Activated CD4-positive, alpha-beta T cell treated with anti-CD3 and anti-CD28 coated beads for 1 hour (primary cell): ENCODE results near the gene ZMYND19.
"Not testable (repeated sequence)": the region's sequence is repeated elsewhere in the genome, so short reads cannot be mapped to it uniquely, and the experiment has no call there.

Experiments used
- DNase-seq: peaks from one replicate; pipeline ENCODE4 v3.0.0-alpha.2; 2020

Gene ZMYND19

DNA sequence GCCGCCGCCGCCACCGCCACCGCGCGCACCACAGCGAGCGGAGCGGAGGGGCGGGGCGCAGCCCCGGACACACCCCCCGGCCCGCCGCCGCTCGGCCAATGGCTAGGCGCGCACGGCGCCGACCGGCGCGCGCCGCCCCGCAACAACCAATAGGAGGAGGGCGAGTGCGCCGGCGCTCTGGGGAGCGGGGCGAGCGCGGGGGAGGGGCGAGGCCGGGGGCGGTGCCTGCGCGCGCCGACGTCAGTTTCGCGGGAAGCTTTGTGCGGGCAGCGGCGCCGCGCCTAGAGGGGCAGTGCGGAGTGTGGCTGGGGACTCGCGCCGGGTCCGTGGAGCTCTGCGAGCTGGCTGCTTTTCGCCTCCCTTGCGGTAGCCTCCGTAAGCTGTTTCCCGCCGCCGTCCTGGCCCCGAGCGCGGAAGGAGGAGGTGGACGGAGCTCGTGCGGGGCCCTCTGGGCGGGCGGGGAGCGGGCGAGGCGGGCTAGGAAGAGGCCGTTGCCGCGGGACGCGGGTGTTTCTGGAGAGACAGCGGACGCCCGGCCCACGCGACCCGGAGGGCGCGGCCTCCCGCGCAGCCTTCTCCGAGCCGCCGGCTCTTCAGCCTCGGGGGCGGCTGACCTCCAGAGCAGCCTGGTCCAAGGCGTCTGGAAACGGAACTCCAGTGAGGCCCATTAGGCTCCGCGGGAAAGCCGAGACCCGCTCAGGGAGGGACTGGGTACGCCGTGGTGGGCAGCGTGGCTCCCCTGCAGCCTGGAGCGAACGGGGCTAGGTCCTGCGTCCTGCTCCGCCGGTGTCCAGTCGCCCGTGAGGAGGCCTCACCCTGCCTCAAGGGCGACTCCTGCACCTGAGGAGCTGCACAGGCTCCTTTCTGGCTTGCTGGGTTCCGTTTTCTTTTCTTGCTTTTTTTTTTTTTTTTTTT, at the start of gene ZMYND19:
ZMYND19 (minus strand) TSS at position 44 of the 915 bp plus-strand sequence. CDS start 249 bp downstream, outside the sequence.
- peak; percentile 85 for DNase-seq

GRCh38 chr9:137639303-137640051, 49.2 kb upstream of the ZMYND19 start:
- DNase-seq, result no peak

GRCh38 chr9:137638680-137639079, 48.4 kb upstream of the ZMYND19 start:
- no peak for DNase-seq

DNA sequence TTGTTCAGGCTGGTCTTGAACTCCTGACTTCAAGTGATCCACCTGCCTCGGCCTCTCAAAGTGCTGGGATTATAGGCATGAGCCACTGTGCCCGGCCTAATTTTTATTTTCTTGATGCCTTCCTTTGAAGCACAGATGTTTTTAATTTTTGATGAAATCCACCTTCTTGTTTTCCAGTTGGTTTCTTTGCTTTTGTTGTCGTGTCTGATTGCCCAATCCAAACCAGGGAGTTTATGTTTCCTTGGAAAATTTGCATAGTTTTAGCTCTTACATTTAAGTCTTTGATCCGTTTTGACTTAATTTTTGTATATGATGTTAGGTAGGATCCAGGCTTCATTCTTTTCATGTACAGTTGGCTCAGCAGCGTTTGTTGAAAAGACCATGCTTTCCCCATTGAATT, 43.7 kb upstream of the ZMYND19 start:
- no peak for DNase-seq

- DNase-seq, result no peak
Observed at GRCh38 chr9:137632230-137633161, 42.2 kb upstream of the ZMYND19 start.

DNA sequence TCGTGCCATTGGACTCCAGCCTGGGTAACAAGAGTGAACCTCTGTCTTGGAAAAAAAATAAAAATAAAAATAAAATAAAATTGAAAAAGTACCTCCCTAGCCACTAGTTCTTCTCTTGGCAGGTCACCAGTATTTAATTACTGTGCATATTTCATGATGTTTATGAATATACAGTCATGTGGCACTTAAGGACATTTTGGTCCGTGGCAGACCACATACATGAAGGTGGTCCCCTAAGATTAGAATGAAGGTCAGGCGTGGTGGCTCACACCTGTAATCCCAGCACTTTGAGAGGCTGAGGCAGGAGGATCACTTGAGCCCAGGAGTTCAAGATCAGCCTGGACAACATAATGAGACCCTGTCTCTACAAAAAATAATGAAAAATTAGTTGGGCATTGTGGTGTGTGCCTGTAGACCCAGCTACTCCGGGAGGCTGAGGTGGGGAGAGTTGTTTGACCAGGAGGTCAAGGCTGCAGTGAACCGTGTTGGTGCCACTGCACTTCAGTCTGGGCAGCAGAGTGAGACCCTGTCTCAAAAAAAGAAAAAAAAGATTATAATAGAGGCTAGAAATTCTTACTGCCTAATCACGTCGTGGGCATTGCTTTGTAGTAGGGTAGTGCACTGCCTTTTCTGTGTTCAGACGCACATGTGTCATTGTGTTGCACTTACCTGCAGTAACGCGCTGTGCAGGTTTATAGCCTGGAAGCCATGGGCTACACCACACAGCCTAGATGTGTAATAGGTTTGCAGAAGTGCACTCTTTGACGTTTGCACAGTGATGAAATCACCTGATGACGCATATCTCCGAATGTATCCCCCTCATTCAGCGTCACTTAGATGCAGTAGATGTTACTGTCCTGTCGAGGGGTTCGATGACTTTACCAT, 41.3 kb upstream of the ZMYND19 start:
- DNase-seq, result no peak

DNA sequence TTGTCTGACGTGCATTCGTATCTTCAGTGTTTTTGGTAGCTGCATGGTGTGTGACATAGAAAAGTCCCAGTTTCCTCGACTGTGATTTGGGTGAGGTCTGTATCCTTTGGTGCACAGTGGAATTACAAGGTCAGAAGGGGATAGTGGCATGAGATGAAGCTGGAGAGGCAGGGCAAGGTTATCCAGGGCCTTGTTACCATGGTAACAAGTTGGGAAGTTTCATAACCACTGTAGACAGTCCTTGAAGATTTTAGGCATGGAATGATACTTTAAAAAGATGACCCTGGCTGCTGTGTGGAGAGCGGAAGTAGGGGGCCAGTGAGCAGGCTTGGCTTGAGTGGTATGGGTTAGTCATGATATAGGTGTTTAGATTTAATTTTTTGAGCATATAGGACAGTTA, 40.4 kb upstream of the ZMYND19 start:
- DNase-seq, result no peak

GRCh38 chr9:137630126-137630525, 39.8 kb upstream of the ZMYND19 start:
- no peak for DNase-seq

- DNase-seq, result not testable (repeated sequence)
Observed at GRCh38 chr9:137627406-137627805, 37.1 kb upstream of the ZMYND19 start.

DNA sequence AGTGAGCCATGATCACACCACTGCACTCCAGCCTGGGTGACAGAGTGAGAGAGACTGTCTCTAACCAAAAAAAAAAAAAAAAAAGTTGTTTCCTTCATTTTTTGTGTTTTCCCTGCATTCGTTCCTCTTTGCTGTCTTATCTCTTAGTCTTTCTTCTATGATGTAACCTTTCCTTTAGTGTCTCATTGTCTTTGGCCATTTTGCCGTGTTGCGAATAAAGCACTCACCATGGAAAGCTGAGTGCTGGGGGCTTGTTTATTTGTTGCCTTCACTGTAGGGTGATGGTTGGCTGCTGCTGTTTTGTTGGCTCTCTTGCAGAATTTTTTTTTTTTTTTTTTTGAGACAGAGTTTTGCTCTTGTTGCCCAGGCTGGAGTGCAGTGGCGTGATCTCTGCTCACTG, 36.2 kb upstream of the ZMYND19 start:
- DNase-seq, result no peak

- DNase-seq, result not testable (repeated sequence)
Observed at GRCh38 chr9:137622211-137622610, 31.9 kb upstream of the ZMYND19 start.

- DNase-seq, result no peak
Observed at GRCh38 chr9:137621131-137621757, 30.9 kb upstream of the ZMYND19 start.

DNA sequence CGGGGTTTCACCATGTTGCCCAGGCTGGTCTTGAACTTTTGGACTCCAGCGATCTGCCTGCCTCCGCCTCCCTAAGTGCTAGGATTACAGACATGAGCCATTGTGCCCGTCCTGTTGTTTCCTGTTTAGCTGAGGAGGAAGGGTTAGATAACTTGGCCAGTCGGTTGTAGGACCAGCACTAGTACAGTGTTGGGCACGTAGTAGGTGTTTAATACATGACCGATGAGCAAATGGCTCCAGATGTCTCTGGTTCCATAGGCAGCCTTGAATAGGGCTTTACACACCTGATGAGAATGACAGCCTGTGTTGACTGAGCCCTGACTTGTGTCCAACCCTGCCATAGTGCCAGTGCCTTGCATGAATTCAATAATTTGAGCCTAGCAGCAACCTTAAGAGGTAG, 30.3 kb upstream of the ZMYND19 start:
- DNase-seq, result no peak

GRCh38 chr9:137620048-137620405, 29.7 kb upstream of the ZMYND19 start:
- DNase-seq, result no peak

DNA sequence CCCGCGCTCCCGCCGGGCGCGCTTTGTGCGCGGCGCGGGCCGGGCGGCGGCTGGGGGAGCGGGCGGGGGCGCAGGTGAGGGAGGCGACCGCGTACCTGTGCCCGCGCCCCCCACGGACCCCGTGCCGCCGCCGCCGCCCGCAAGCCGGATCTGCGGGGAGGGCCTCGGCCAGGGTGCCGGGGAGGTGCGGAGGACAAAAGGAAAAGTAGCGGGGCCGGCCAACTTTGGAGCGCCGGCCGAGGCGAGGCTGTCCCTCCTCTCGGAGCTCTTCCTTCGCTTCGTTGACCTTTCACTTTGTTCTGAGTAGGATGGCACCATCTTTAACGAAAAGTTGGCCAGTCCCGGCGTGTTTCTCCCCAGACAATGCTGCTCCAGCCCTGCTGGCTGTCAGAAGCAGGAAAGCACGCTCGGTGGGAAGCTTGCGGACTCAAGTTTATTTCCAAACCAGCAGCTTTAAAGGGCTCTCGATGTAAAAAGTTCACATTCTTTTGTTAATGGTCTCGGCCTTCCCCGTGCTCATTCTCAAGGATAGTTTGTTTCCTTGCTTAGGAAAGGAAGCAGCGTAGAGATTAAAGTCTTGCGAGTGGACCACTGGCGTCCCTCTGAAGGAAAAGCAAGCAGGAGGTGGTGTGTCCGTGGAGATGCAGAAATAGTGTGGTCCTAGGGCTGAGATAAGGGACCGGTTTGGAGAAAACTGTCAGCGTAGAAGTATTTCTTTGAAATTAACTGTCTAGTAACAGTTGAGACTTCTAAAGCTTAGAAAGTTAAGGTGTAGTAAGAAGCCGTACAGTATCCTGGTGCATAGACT, 29.1 kb upstream of the ZMYND19 start:
- DNase-seq, result no peak

DNA sequence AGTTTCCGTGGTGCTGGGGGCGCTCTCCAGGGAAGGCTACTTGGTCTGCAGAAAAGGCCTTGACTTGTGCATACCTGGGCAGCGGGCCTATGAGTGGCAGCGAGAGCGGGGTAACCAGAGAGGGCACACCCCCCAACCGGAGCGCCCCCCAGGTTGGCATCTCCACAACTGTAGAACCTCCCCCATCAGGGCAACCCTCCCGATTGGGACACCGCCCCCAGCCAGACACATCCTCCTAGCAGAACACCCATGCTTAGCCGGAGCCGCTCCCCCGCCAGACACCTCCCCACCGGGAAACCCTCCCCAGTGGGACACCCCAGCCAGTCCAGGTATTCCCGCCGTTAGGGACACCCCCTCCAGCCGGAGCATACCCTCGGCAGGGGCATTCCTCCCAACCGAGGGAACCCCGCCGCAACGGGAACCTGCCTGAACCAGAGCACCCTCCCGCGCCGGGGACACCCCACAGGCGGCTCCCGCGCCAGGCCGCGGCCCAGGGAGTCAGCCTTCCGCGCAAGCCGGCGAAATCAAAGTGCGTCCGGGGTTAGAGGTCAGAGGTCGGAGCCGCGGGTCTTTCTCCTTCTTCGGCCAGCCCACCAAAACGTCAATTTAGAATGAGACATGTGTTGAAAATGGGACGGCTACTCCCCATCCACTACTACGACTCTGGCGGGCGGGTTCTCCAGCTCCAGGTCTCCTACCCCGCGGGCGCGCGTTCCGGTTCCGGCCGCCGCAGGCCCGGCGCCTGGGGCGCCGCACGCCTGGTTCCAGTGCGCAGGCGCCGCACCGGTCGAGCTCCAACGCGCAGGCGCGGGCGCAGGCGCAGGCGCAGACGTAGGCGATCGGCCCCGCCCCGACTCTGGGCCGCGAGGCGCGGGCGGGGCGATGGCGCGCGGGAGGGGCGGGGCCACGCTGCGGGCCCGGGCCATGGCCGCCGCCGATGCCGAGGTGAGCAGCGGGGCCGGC, 28.1 kb upstream of the ZMYND19 start, which contains the start of gene EHMT1:
EHMT1 (plus strand) TSS at position 901 of the 963 bp plus-strand sequence; CDS start at position 925, 24 bp downstream.
- DNase-seq, result peak; percentile 90

DNA sequence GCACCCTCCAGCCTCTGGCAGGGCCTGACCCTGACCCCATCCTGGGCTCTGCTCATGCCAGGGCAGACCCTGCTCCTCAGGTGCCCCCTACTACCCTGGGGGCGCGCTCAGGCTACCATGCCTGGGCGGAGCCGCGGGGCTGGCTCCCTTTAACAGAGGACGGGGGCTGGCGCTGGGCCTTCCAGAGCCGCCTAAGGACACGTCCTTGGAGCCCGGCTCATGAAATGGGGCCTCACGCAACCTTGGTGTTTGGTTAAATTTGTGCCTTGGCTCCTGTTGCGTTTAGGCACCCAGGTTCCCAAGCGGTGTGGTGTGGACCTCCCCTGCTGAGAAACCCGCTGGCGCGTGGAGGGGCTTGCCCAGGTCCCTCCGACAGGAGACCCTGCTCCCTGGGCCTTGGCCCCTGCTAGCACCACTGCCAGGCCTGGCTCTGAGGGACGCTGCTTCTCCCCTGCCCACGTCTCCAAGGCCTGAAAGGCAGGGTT, 25.1 kb upstream of the ZMYND19 start:
- no peak for DNase-seq

- DNase-seq, result no peak
Observed at GRCh38 chr9:137614631-137615386, 24.5 kb upstream of the ZMYND19 start.
